Ovary (tissue), 9 donors: ENCODE measurements around the gene ZCCHC2. TPM values are rescaled to one million over a fixed set of nuclear protein-coding genes. Genes with fewer than 3 reads are reported as not detected.

ENCODE experiments used
- DNase-seq, 5 donors: peaks; one replicate each; pipeline ENCODE4 v3.0.0-alpha.2; 2019 to 2020
- H3K27ac ChIP-seq, 2 donors: fragments of 200-600 bp; one replicate each; pipeline versions ENCODE4 v1.5.1 to v1.8.0; 2019 to 2022
- H3K27me3 ChIP-seq: fragments of 200-600 bp; one replicate; pipeline ENCODE4 v1.8.0; 2022
- H3K36me3 ChIP-seq: fragments of 200-600 bp; sonication (generic); one replicate; pipeline ENCODE4 v1.5.1; 2019
- H3K4me1 ChIP-seq: one replicate; pipeline ENCODE4 v1.8.1; 2013; ENCODE audit warnings: mild to moderate bottlenecking, moderate library complexity; ENCODE audit not compliant: insufficient read depth
- H3K4me3 ChIP-seq: fragments of 200-600 bp; sonication (generic); one replicate; pipeline ENCODE4 v1.5.1; 2017
- H3K9me3 ChIP-seq, 2 donors: fragments of 200-600 bp in 1 of 2; sonication (generic) in 1 of 2; one replicate each; pipeline versions ENCODE4 v1.5.1 to v1.8.1; 2013 to 2019; ENCODE audit warnings: mild to moderate bottlenecking in 1 of 2, moderate library complexity in 1 of 2
- CTCF ChIP-seq, 3 donors: fragments of 450-650 bp in 2 of 3; fragments of 200-600 bp in 1 of 3; IDR thresholded peaks; one replicate each; pipeline versions ENCODE4 v1.5.1 to v1.8.0; 2016 to 2022; ENCODE audit warnings: antibody characterized with exemption in 3 of 3, mild to moderate bottlenecking in 1 of 3
- EP300 ChIP-seq: sonication (generic); formaldehyde crosslinking; IDR thresholded peaks from one replicate; pipeline ENCODE4 v1.6.1; 2017; ENCODE audit warnings: antibody characterized with exemption
- POLR2A ChIP-seq: fragments of 450-650 bp; IDR thresholded peaks from one replicate; pipeline ENCODE4 v1.6.1; 2017; ENCODE audit warnings: antibody characterized with exemption, mild to moderate bottlenecking, moderate library complexity
- WGBS, 3 donors: extraction: QIAGEN DNeasy Blood & Tissue Kit in 1 of 3; methylation state at CpG; one replicate each; pipeline versions ENCODE4 v1.1.5 to v1.1.7; 2013 to 2017; 5-methylcytosine and 5-hydroxymethylcytosine counted together
- intact Hi-C, 4 donors: fragments of 100-400 bp; cut with DNase I; formaldehyde crosslinking; loops; one replicate each; pipeline versions ENCODE4 v1.11.0 to v1.15.1; 2022 to 2023
- polyA plus RNA-seq, 2 donors: library from polyadenylated mRNA; stranded (reverse); fragments of 200-250 nt in 1 of 2; fragments of 350-450 nt in 1 of 2; fragmentation: Illumina TruSeq in 1 of 2; extraction: RNeasy Lipid Tissue Mini Kit (QIAGEN cat#74804) in 1 of 2; gene quantifications; one replicate each; pipeline ENCODE4 v1.2.3, GENCODE V29; 2013 to 2014
- total RNA-seq, 7 donors: library from RNA; depleted of rRNA in 2 of 7; stranded (reverse); fragments of >200 nt in 2 of 7; fragmentation: NEBNext Ultra II Directional in 3 of 7; extraction: Animal tissue kit (Norgen Biotek cat#: 25700) in 3 of 7; gene quantifications; one replicate each; pipeline versions ENCODE4 v1.1.0 to v1.2.4, GENCODE V29; 2016 to 2023
- donor health status: DM: no; HTN: no; CAD: no; lungs with moderate emphysema.
- donor health status: DM: no; HTN: no; CAD: no.
- donor health status: Bipolar disorder and iron deficiency.
- donor health status: DM: yes; HTN: yes; CAD: no.
- donor health status: DM: no; HTN: no; CAD: no.
- donor health status: DM: yes; HTN: yes; CAD: no.

Gene ZCCHC2
- total and polyA plus RNA-seq, 9 donors = 7.7 to 24.5 (median 21.9) TPM

- intact Hi-C loops = no loop called here
- Histone ChIP-seq H3K36me3 (peaks cover 2% of the 10 kb centered on the region), H3K27me3 (no peaks in the 10 kb centered on the region), H3K27ac (no peak overlapping the region), H3K4me1 (no peaks in the 10 kb centered on the region), H3K9me3 (no peaks in the 10 kb centered on the region), H3K4me3 (no peak overlapping the region)
- TF ChIP-seq POLR2A (no peak), EP300 (no peak), CTCF (IDR thresholded peaks at IDR 0.05) (no peak)
- no peak for DNase-seq
- WGBS, 3 donors = 96 to 97% (median 97%) methylated on average over 4 of the region's 4 CpGs
Observed at GRCh38 chr18:62566818-62567217, 44.0 kb downstream of the ZCCHC2 start.

GRCh38 chr18:62569081-62569655 is 46.3 kb downstream of the ZCCHC2 start:
- DNase-seq = no peak
- no peak overlapping the region for H3K27ac ChIP-seq
- 92 to 96% (median 92%) methylated on average over 4 of the region's 4 CpGs for WGBS, 3 donors
- H3K4me3 ChIP-seq = no peak overlapping the region
- H3K27me3 ChIP-seq = no peaks in the 10 kb centered on the region
- TF ChIP-seq EP300 (no peak), CTCF (IDR thresholded peaks at IDR 0.05) (no peak), POLR2A (no peak)
- intact Hi-C loops = no loop called here
- H3K36me3 ChIP-seq = peaks cover 2% of the 10 kb centered on the region
- H3K9me3 ChIP-seq = no peaks in the 10 kb centered on the region
- H3K4me1 ChIP-seq = no peaks in the 10 kb centered on the region

- WGBS, 3 donors = 71 to 96% (median 73%) methylated on average over 4 of the region's 4 CpGs
- Histone ChIP-seq H3K9me3 (no peaks in the 10 kb centered on the region), H3K4me3 (no peak overlapping the region), H3K36me3 (no peaks in the 10 kb centered on the region), H3K27ac (no peak overlapping the region), H3K27me3 (no peaks in the 10 kb centered on the region), H3K4me1 (no peaks in the 10 kb centered on the region)
- no peak for DNase-seq
- intact Hi-C loops = no loop called here
- TF ChIP-seq POLR2A (no peak), CTCF (IDR thresholded peaks at IDR 0.05) (no peak), EP300 (no peak)
Observed at GRCh38 chr18:62571037-62571436, 48.2 kb downstream of the ZCCHC2 start.

- no peaks in the 10 kb centered on the region for H3K27me3 ChIP-seq
- intact Hi-C loops = no loop called here
- DNase-seq = no peak
- H3K4me3 ChIP-seq = no peak overlapping the region
- no peak for TF ChIP-seq POLR2A
- no peak for TF ChIP-seq CTCF (IDR thresholded peaks at IDR 0.05)
- TF ChIP-seq EP300 = no peak
- no peaks in the 10 kb centered on the region for H3K4me1 ChIP-seq
- no peaks in the 10 kb centered on the region for H3K9me3 ChIP-seq
- no peak overlapping the region for H3K27ac ChIP-seq
- H3K36me3 ChIP-seq = no peaks in the 10 kb centered on the region
- 80 to 85% (median 83%) methylated on average over 3 of the region's 3 CpGs for WGBS, 3 donors
Observed at GRCh38 chr18:62571648-62572047, 48.8 kb downstream of the ZCCHC2 start.
